Measurements from ENCODE around the gene LAMC3. TPM values are rescaled to one million over a fixed set of nuclear protein-coding genes. Genes with fewer than 3 reads are reported as not detected.

The LAMC3 gene
- total RNA-seq, result 0.43 and 1.3 TPM in 2 replicates

DNA sequence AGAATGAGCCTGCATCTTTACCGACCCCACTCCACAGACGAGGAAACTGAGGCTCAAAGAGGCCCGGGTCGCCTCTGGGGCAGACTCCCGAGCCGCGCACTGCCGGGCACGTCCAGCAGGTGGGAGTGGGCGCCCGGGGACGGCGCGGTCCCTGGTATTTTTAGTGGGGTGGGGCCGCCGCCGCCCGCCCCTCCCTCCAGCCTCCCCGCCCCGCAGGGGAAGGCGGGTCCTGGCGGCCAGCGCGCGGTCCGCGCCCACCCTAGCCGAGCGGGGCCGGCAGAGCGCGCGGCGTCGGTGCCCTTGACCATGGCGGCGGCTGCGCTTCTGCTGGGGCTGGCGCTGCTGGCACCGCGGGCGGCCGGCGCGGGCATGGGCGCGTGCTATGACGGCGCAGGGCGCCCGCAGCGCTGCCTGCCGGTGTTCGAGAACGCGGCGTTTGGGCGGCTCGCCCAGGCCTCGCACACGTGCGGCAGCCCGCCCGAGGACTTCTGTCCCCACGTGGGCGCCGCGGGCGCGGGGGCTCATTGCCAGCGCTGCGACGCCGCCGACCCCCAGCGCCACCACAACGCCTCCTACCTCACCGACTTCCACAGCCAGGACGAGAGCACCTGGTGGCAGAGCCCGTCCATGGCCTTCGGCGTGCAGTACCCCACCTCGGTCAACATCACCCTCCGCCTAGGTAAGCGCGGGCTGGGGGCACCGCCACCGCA is at the start of gene LAMC3:
LAMC3 (plus strand) TSS at position 266 of the 710 bp plus-strand sequence; CDS start at position 307, 41 bp downstream.
- TF ChIP-seq, protein P1, sequence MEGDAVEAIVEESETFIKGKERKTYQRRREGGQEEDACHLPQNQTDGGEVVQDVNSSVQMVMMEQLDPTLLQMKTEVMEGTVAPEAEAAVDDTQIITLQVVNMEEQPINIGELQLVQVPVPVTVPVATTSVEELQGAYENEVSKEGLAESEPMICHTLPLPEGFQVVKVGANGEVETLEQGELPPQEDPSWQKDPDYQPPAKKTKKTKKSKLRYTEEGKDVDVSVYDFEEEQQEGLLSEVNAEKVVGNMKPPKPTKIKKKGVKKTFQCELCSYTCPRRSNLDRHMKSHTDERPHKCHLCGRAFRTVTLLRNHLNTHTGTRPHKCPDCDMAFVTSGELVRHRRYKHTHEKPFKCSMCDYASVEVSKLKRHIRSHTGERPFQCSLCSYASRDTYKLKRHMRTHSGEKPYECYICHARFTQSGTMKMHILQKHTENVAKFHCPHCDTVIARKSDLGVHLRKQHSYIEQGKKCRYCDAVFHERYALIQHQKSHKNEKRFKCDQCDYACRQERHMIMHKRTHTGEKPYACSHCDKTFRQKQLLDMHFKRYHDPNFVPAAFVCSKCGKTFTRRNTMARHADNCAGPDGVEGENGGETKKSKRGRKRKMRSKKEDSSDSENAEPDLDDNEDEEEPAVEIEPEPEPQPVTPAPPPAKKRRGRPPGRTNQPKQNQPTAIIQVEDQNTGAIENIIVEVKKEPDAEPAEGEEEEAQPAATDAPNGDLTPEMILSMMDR (IDR thresholded peaks at IDR 0.05; ENCODE audit: insufficient read depth, low read depth, low read length), result peak; percentile 46
- peak within 1 kb of the TSS; percentile 43 for H3K4me3 ChIP-seq (ENCODE audit: low read depth, low read length)
- no peak for DNase-seq (ENCODE audit: low read depth)

DNA sequence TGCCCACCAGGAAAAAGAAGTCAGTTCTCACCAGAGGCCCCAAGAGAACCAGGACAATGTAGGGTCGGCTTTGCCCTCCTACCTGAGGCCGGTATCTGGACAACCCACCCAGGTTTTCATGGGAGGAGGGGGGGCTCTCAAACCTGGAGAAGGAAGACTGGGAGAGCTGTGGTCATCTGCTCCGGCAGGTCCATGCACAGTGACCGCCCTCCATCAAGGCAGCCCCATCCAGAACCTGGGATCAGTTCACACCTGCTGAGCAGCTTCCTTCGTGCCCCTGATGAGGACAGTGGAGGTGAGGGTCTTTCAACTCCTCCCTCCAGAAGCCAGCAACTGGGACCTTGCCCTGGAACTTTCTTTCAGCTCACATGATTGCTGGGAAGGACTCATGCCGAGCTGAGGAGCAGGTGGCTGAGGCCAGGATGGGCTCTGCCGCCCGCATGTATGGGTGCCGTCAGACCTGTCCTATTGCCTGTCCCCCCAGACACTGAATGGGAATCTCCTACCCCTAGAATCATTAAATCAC is 49.1 kb upstream of the LAMC3 start:
- no peak overlapping the region for H3K4me3 ChIP-seq (ENCODE audit: low read depth, low read length)
- DNase-seq (ENCODE audit: low read depth), result no peak
- TF ChIP-seq, protein P1 (IDR thresholded peaks at IDR 0.05; ENCODE audit: insufficient read depth, low read depth, low read length), result no peak

DNA sequence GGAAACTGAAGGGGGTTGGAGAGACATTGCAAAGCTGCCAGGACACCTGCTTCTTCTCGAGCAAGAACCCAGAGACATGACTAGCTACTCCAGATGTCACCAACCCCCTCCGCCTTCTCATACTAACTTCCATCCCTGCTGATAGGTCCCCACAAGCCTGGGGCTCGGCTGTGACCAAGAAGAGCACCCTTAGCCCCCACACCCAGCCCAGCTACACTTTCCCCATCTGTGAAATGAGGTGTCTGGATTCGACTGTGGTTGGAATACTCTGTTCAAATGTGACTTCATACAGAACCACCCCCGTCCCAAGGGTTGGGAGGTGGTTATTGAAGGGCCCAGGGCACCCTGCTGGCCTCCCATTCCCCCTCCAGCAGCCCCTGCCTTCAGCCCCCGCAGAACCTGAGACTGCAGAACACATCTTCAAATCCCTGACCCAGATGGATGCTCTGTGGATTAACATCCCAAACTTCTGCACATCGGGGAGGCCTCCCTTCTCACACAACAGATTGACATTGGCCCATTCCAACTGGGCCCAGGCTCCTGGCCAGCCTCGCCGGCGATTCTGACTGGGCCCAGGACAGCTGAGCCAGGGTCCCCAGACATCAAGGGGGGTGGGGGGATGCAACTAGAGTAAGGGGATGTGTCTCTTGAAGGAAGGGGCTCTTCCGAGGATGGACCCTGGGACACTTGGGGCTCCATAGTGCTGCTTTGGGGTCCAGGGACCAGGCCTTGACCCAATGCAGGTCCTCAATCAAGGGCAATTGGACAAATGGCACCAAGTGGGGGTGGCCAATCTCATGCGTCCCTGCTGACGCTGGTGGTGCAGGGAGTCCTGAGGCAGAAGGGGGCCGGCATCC is 48.2 kb upstream of the LAMC3 start:
- no peak overlapping the region for H3K4me3 ChIP-seq (ENCODE audit: low read depth, low read length)
- DNase-seq (ENCODE audit: low read depth), result no peak
- TF ChIP-seq, protein P1 (IDR thresholded peaks at IDR 0.05; ENCODE audit: insufficient read depth, low read depth, low read length), result no peak

DNA sequence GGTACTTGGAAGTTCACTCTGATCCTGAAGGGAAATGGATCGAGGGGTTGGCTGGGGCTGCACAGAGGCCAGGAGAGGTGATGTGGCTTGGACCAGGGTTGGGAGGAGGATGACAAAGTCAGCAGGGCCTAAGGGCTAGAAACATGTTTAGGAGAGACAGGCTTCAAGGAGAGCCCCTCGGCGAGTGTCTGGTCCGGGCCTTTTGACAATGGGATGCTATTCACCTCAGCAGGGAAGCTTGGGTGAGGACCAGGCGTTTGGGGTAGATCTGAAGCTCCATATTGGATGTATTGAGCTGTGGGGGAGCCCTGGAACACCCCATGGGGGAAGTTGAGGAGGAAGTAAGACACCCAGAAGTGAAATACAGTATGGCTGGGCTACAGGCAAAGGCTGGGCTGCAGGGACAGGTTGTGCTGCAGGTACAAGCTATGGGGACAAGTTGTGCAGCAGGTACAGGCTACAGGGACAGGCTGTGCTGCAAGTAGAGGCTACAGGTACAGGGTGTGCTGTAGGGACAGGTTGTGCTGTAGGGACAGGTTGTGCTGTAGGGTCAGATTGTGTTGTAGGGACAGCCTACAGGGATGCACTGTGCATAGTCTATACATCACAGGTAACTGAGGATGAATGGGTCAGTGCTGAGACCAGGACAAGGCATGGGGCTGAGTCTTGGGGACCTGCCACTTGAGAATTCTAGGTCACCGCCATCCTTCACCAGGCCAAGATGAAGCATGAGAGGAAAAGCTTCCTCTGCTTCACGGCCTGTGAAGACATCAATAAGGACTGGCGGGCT is 47.3 kb upstream of the LAMC3 start:
- TF ChIP-seq, protein P1 (IDR thresholded peaks at IDR 0.05; ENCODE audit: insufficient read depth, low read depth, low read length), result no peak
- no peak overlapping the region for H3K4me3 ChIP-seq (ENCODE audit: low read depth, low read length)
- DNase-seq (ENCODE audit: low read depth), result no peak

DNA sequence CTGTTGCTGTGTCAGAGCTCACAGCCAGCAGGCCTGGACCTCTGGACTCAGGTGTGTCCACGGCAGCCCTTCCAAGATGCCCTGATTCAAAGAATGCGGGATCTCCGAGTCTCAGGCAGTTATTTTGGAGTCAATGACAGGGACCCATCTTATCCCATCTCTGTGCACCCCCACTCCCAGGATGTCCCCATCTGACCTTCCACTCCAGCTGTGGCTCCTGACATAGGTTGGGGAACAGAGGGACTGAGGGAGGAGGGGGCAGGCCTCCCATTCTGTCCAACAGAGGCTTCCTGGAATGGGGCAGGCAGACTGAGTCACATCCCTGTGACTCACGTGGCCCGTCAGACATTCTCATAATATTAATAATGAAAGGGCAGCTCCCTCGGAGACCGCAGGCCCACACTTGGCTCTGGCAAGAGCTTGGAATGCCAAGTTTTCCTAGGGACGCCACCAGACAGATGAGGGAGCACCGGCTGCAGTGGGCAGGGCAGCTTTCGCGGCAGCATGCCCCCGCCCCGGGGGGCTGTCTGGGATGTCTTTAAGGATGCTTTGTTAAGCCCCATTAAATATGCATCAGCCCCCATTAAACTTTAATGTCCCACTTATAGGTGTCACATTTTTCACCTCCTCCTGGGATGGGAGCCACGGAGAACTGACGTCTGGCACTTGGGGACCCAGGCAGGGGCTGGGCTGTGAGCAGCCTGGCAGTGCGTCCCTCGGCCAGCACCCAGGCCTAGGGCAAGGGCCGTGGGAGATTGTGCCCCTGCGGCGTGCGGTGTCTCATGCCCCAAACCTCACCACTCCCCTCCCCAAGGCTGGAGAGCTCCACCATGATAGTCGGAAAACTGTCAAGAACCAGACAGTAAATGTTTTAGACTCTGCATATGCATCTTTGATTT is 46.3 kb upstream of the LAMC3 start:
- TF ChIP-seq, protein P1 (IDR thresholded peaks at IDR 0.05; ENCODE audit: insufficient read depth, low read depth, low read length), result no peak
- no peak overlapping the region for H3K4me3 ChIP-seq (ENCODE audit: low read depth, low read length)

More for the DNA sequence above, 46.3 kb upstream of the LAMC3 start:
- peak; percentile 92 for DNase-seq (ENCODE audit: low read depth)
